GM04504 (cell line): ENCODE results near the gene AP2A2.

Experiments used
- DNase-seq: peaks from one replicate; pipeline ENCODE4 v3.0.0-alpha.2; 2012; ENCODE audit warnings: low read depth

Gene AP2A2

GRCh38 chr11:1059759-1060158 lies 134.1 kb downstream of the AP2A2 start:
- no peak for DNase-seq

- DNase-seq: no peak
Observed at GRCh38 chr11:1060410-1060809, 134.7 kb downstream of the AP2A2 start.

- DNase-seq: peak; percentile 69
Observed at GRCh38 chr11:1060852-1061616, 135.4 kb downstream of the AP2A2 start.
